ENCODE data around the gene CUX1.
"Not testable (repeated sequence)": the region's sequence is repeated elsewhere in the genome, so short reads cannot be mapped to it uniquely, and the experiment has no call there.

The CUX1 gene

GRCh38 chr7:102227371-102227770, 409.9 kb downstream of the CUX1 start:
- no peak overlapping the region for H3K27ac Mint-ChIP-seq

GRCh38 chr7:102228935-102229334, 411.5 kb downstream of the CUX1 start:
- Mint-ChIP-seq H3K4me3 (no peak overlapping the region), H3K27me3 (no peaks in the 10 kb centered on the region), H3K9me3 (no peaks in the 10 kb centered on the region), H3K36me3 (ENCODE audit: low read depth) (peaks cover 81% of the 10 kb centered on the region), H3K27ac (no peak overlapping the region), H3K4me1 (ENCODE audit: low read depth) (no peaks in the 10 kb centered on the region)
- intact Hi-C loops (cut with micrococcal nuclease): no loop called here

More at GRCh38 chr7:102227371-102227770, 409.9 kb downstream of the CUX1 start:
- Mint-ChIP-seq H3K9me3 (no peaks in the 10 kb centered on the region), H3K4me3 (no peak overlapping the region), H3K27me3 (no peaks in the 10 kb centered on the region), H3K36me3 (ENCODE audit: low read depth) (peaks cover 68% of the 10 kb centered on the region), H3K4me1 (ENCODE audit: low read depth) (no peaks in the 10 kb centered on the region)
- intact Hi-C loops (cut with micrococcal nuclease): no loop called here

- H3K4me1 Mint-ChIP-seq (ENCODE audit: low read depth); H3K27ac Mint-ChIP-seq; H3K4me3 Mint-ChIP-seq; H3K9me3 Mint-ChIP-seq; intact Hi-C loops (cut with micrococcal nuclease); H3K27me3 Mint-ChIP-seq: not testable (repeated sequence)
- H3K36me3 Mint-ChIP-seq (ENCODE audit: low read depth): peaks cover 82% of the 10 kb centered on the region
Observed at GRCh38 chr7:102230162-102230561, 412.7 kb downstream of the CUX1 start.

- Mint-ChIP-seq H3K27ac (no peak overlapping the region), H3K36me3 (ENCODE audit: low read depth) (peaks cover 82% of the 10 kb centered on the region), H3K9me3 (no peaks in the 10 kb centered on the region), H3K27me3 (no peaks in the 10 kb centered on the region), H3K4me1 (ENCODE audit: low read depth) (no peaks in the 10 kb centered on the region), H3K4me3 (no peak overlapping the region)
- intact Hi-C loops (cut with micrococcal nuclease): no loop called here
Observed at GRCh38 chr7:102230593-102230992, 413.2 kb downstream of the CUX1 start.

- H3K27ac Mint-ChIP-seq: no peak overlapping the region
- H3K4me1 Mint-ChIP-seq (ENCODE audit: low read depth): no peaks in the 10 kb centered on the region
- H3K4me3 Mint-ChIP-seq: no peak overlapping the region
- intact Hi-C loops (cut with micrococcal nuclease): no loop called here
- peaks cover 88% of the 10 kb centered on the region for H3K36me3 Mint-ChIP-seq (ENCODE audit: low read depth)
- no peaks in the 10 kb centered on the region for H3K9me3 Mint-ChIP-seq
- H3K27me3 Mint-ChIP-seq: no peaks in the 10 kb centered on the region
Observed at GRCh38 chr7:102232611-102233286, 415.3 kb downstream of the CUX1 start.

DNA sequence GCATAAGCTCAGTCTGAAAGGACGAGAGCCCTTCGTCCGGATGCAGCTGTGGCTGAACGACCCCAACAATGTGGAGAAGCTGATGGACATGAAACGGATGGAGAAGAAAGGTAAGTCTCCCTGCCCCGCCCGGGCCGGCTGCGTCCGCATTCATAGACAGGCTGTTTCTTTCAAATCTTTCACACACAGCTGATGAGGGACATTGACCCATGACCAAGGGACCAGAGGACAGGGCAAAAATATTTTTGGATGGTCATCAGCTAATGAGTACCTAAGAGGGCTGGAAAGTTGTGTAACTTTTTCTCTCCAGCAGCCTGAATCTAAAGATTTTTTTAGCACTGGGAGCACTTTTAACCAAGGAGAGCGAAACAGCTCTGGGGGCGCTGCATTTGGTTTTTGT, 416.7 kb downstream of the CUX1 start:
- no peaks in the 10 kb centered on the region for H3K9me3 Mint-ChIP-seq
- no peaks in the 10 kb centered on the region for H3K27me3 Mint-ChIP-seq
- H3K27ac Mint-ChIP-seq: no peak overlapping the region
- H3K4me1 Mint-ChIP-seq (ENCODE audit: low read depth): no peaks in the 10 kb centered on the region
- no peak overlapping the region for H3K4me3 Mint-ChIP-seq
- peaks cover 84% of the 10 kb centered on the region for H3K36me3 Mint-ChIP-seq (ENCODE audit: low read depth)
- intact Hi-C loops (cut with micrococcal nuclease): no loop called here

GRCh38 chr7:102234801-102235550, 417.6 kb downstream of the CUX1 start:
- intact Hi-C loops (cut with micrococcal nuclease): no loop called here
- Mint-ChIP-seq H3K4me1 (ENCODE audit: low read depth) (no peaks in the 10 kb centered on the region), H3K9me3 (no peaks in the 10 kb centered on the region), H3K27ac (no peak overlapping the region), H3K4me3 (no peak overlapping the region), H3K36me3 (ENCODE audit: low read depth) (peaks cover 84% of the 10 kb centered on the region), H3K27me3 (no peaks in the 10 kb centered on the region)

- no peak overlapping the region for H3K27ac Mint-ChIP-seq
Observed at GRCh38 chr7:102236102-102236501, 418.7 kb downstream of the CUX1 start.

DNA sequence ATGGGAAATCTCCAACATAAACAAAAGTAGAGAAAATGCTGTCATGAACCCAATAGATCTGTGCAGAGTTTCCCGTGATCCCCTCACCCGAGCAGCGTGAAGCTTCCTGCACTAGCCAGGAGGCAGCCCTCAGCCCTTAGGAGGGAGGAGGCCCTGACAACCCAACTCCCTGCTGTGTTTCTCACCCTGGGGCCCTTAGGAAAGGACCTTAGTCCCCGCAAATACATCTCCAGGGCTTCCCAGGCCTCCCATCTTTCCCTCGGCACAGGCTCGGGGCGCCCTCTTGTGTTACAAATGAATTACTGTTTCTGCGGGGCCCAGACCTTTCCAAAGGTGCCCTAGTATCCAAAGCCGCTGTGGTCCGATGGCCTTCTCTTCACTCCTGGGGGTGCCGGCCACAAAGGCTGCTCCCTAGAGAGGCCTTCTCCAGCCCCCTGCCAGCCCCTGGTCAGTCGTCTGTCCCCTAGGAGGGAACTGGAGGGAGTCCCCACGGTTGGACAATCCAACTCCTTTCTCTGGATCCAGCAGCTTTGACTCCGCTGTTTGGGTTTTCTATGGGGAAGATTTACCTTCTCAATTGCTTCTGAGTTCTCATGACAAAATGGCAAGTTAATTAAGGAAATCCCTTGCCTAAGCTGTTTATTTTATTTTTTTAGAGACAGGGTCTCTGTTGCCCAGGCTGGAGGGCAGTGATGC, 419.3 kb downstream of the CUX1 start:
- peaks cover 93% of the 10 kb centered on the region for H3K36me3 Mint-ChIP-seq (ENCODE audit: low read depth)
- H3K27ac Mint-ChIP-seq: no peak overlapping the region

More at GRCh38 chr7:102236102-102236501, 418.7 kb downstream of the CUX1 start:
- no peak overlapping the region for H3K4me3 Mint-ChIP-seq
- H3K36me3 Mint-ChIP-seq (ENCODE audit: low read depth): peaks cover 88% of the 10 kb centered on the region
- no peaks in the 10 kb centered on the region for H3K9me3 Mint-ChIP-seq
- H3K27me3 Mint-ChIP-seq: no peaks in the 10 kb centered on the region
- intact Hi-C loops (cut with micrococcal nuclease): loop anchor here (1.0 kb wide), 1 partner anchor 634 kb away; no protein-coding TSS in a partner anchor
- H3K4me1 Mint-ChIP-seq (ENCODE audit: low read depth): no peaks in the 10 kb centered on the region

DNA sequence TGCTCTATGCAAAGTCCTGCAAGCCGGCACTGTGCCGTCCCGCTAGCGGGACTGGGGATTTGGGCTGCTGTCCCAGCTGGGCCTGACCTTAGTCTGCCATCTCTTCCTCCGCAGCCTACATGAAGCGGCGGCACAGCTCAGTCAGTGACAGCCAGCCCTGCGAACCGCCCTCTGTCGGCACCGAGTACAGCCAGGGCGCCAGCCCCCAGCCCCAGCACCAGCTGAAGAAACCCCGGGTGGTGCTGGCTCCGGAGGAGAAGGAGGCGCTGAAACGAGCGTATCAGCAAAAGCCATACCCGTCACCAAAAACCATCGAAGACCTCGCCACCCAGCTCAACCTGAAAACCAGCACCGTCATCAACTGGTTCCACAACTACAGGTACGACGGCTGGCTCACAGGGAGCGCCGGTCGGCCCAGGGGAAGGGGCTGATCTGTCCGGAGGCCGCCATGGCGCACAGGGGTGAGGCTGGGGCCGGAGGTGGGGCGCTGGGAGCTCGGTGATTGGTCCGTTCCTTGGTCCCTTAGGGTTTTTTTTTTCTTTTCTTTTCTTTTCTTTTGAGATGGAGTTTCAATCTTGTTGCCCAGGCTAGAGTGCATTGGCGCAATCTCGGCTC, 421.9 kb downstream of the CUX1 start:
- Mint-ChIP-seq H3K4me1 (ENCODE audit: low read depth) (no peaks in the 10 kb centered on the region), H3K27me3 (no peaks in the 10 kb centered on the region), H3K9me3 (no peaks in the 10 kb centered on the region), H3K27ac (no peak overlapping the region), H3K36me3 (ENCODE audit: low read depth) (peaks cover 93% of the 10 kb centered on the region), H3K4me3 (no peak overlapping the region)
- intact Hi-C loops (cut with micrococcal nuclease): no loop called here

More for the DNA sequence above, 419.3 kb downstream of the CUX1 start:
- Mint-ChIP-seq H3K9me3 (no peaks in the 10 kb centered on the region), H3K4me3 (no peak overlapping the region), H3K4me1 (ENCODE audit: low read depth) (no peaks in the 10 kb centered on the region), H3K27me3 (no peaks in the 10 kb centered on the region)
- intact Hi-C loops (cut with micrococcal nuclease): loop anchor here (1.0 kb wide), 1 partner anchor 634 kb away; no protein-coding TSS in a partner anchor

- H3K27ac Mint-ChIP-seq: no peak overlapping the region
- peaks cover 90% of the 10 kb centered on the region for H3K36me3 Mint-ChIP-seq (ENCODE audit: low read depth)
- no peak overlapping the region for H3K4me3 Mint-ChIP-seq
- no peaks in the 10 kb centered on the region for H3K27me3 Mint-ChIP-seq
- no peaks in the 10 kb centered on the region for H3K9me3 Mint-ChIP-seq
- H3K4me1 Mint-ChIP-seq (ENCODE audit: low read depth): no peaks in the 10 kb centered on the region
- intact Hi-C loops (cut with micrococcal nuclease): no loop called here
Observed at GRCh38 chr7:102241431-102241830, 424.0 kb downstream of the CUX1 start.

DNA sequence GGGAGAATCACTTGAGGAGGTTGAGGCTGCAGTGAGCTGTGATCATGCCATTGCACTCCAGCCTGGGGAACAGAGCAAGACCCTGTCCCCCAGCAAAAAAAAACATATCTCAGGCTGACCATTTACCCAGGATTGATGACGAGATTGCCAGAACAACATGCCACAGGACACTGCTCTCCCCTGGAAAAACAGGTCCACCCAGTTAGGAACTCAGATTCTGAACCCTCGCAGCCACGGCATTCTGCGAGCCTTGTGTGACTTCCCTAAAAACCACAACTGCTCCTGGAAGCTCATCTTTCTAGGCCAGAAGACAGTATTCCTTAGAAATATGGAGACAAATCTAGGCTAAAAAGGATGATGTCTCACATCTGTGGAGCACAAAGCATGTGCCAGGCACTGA, 427.2 kb downstream of the CUX1 start:
- H3K27ac Mint-ChIP-seq: no peak overlapping the region
- intact Hi-C loops (cut with micrococcal nuclease): no loop called here
- no peaks in the 10 kb centered on the region for H3K4me1 Mint-ChIP-seq (ENCODE audit: low read depth)
- no peak overlapping the region for H3K4me3 Mint-ChIP-seq
- H3K36me3 Mint-ChIP-seq (ENCODE audit: low read depth): peaks cover 94% of the 10 kb centered on the region
- H3K9me3 Mint-ChIP-seq: no peaks in the 10 kb centered on the region
- no peaks in the 10 kb centered on the region for H3K27me3 Mint-ChIP-seq

DNA sequence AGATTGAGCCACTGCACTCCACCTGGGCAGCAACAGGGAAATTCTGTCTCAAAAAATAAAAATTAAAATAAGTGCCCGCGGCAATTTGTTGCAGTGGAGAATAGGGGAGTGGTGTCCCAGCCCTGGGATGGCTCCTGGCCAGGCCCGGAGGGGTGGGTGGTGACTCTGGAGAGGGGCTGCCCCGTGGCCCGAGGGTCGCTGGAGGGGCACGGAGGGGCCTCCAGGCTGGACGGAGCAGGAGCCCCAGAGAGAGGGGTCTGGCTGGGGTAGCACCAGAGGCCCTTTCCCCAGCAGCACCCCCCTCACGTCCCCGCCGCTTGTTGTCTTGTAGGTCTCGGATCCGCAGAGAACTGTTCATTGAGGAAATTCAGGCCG, 430.6 kb downstream of the CUX1 start:
- Mint-ChIP-seq H3K27me3 (no peaks in the 10 kb centered on the region), H3K4me1 (ENCODE audit: low read depth) (no peaks in the 10 kb centered on the region), H3K27ac (no peak overlapping the region), H3K9me3 (no peaks in the 10 kb centered on the region), H3K36me3 (ENCODE audit: low read depth) (peaks cover 89% of the 10 kb centered on the region), H3K4me3 (no peak overlapping the region)
- intact Hi-C loops (cut with micrococcal nuclease): no loop called here
